ENCODE data around the gene KCNAB1.
"Not testable (repeated sequence)": the region's sequence is repeated elsewhere in the genome, so short reads cannot be mapped to it uniquely, and the experiment has no call there.

KCNAB1 gene

GRCh38 chr3:156216852-156217251 is 96.5 kb downstream of the KCNAB1 start:
- TF ChIP-seq CTCF (IDR thresholded peaks at IDR 0.05): no peak
- Histone ChIP-seq H3K36me3 (no peaks in the 10 kb centered on the region), H3K27me3 (no peaks in the 10 kb centered on the region), H3K27ac (no peak overlapping the region), H3K4me1 (ENCODE audit: control insufficient read depth in 1 of 2, insufficient read depth in 1 of 2, low read depth in 1 of 2, low read length in 1 of 2) (peaks cover 1 to 3% of the 10 kb centered on the region in 2 experiments), H3K9me3 (no peaks in the 10 kb centered on the region), H3K4me3 (ENCODE audit: low read depth in 1 of 2, low read length in 1 of 2) (no peak overlapping the region)

DNA sequence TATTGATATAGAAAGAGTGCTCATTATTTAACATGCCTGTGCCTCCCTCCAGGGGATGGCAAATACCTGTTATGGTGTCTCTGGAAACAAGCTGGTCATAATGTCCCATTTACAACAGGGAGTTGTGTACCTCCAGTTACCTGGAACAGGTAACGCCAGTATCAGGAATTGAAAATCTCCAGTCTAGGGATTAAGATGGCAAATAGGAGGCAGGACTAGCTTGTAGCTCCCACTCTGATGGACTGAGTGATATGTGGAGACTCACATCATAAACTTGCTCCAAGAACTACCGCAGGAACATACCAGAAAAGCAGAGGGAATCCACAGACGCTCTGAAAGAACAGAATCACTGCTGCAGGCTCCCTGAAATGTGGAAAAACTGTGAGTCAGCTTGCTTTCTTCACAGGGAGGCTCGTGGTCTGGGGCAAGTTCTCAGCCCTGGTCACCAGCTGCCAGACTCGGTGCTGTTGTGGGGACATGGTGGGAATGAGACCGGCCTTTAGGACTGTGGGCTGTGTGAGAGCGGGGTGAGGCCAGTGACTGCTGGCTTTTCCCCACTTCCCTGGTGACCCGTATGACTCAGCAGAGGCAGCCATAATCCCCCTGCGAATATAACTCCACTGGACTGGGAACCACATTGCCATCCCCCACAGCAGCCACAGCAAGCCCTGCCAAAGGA is 97.4 kb downstream of the KCNAB1 start:
- Histone ChIP-seq H3K27ac (no peak overlapping the region), H3K36me3 (no peaks in the 10 kb centered on the region), H3K9me3 (no peaks in the 10 kb centered on the region), H3K27me3 (no peaks in the 10 kb centered on the region), H3K4me3 (ENCODE audit: low read depth in 1 of 2, low read length in 1 of 2) (no peak overlapping the region), H3K4me1 (ENCODE audit: control insufficient read depth in 1 of 2, insufficient read depth in 1 of 2, low read depth in 1 of 2, low read length in 1 of 2) (no peaks in the 10 kb centered on the region)
- TF ChIP-seq CTCF (IDR thresholded peaks at IDR 0.05): no peak

DNA sequence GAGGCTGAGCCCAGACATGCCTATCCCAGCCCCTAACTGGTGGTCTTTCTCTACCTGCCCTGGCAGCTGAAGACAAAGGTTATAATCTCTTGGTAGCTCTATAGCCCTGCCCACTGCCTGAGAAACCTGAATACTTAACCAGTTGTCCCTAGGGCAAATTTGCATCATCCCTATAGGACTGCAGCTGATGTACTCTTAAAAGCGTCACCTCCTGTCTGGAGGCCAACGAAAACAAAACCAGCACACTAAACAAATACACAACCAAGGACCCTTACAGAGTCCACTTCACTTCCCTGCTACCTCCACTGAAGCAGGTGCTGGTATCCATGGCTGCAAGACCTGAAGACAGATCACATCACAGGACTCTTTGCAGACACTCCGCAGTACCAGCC is 98.0 kb downstream of the KCNAB1 start:
- H3K4me3 ChIP-seq (ENCODE audit: low read depth in 1 of 2, low read length in 1 of 2): no peak overlapping the region
- no peaks in the 10 kb centered on the region for H3K27me3 ChIP-seq
- H3K4me1 ChIP-seq (ENCODE audit: control insufficient read depth in 1 of 2, insufficient read depth in 1 of 2, low read depth in 1 of 2, low read length in 1 of 2): no peaks in the 10 kb centered on the region
- H3K9me3 ChIP-seq: no peaks in the 10 kb centered on the region
- no peak overlapping the region for H3K27ac ChIP-seq
- H3K36me3 ChIP-seq: no peaks in the 10 kb centered on the region
- TF ChIP-seq CTCF (IDR thresholded peaks at IDR 0.05): no peak

GRCh38 chr3:156222381-156222780 is 102.0 kb downstream of the KCNAB1 start:
- H3K27me3 ChIP-seq; H3K9me3 ChIP-seq; H3K4me3 ChIP-seq (ENCODE audit: low read depth in 1 of 2, low read length in 1 of 2); H3K36me3 ChIP-seq; H3K4me1 ChIP-seq (ENCODE audit: control insufficient read depth in 1 of 2, insufficient read depth in 1 of 2, low read depth in 1 of 2, low read length in 1 of 2); H3K27ac ChIP-seq: not testable (repeated sequence)

DNA sequence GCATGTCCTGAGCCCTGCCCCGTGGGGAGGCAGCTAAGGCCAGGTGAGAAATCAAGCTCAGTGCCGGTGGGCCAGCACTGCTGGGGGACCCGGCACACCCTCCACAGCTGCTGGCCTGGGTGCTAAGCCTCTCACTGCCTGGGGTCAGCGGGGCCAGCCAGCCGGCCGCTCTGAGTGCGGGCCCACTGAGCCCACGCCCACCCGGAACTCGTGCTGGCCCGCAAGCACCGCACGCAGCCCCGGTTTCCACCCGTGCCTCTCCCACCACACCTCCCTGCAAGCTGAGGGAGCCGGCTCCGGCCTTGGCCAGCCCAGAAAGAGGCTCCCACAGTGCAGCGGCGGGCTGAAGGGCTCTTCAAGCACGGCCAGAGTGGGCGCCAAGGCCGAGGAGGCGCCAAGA is 103.7 kb downstream of the KCNAB1 start:
- H3K9me3 ChIP-seq; H3K4me3 ChIP-seq (ENCODE audit: low read depth in 1 of 2, low read length in 1 of 2); H3K27me3 ChIP-seq; H3K36me3 ChIP-seq; H3K4me1 ChIP-seq (ENCODE audit: control insufficient read depth in 1 of 2, insufficient read depth in 1 of 2, low read depth in 1 of 2, low read length in 1 of 2); H3K27ac ChIP-seq: not testable (repeated sequence)

GRCh38 chr3:156226676-156227420 is 106.5 kb downstream of the KCNAB1 start:
- no peaks in the 10 kb centered on the region for H3K36me3 ChIP-seq
- no peak overlapping the region for H3K4me3 ChIP-seq (ENCODE audit: low read depth in 1 of 2, low read length in 1 of 2)
- H3K4me1 ChIP-seq (ENCODE audit: control insufficient read depth in 1 of 2, insufficient read depth in 1 of 2, low read depth in 1 of 2, low read length in 1 of 2): no peaks in the 10 kb centered on the region
- no peaks in the 10 kb centered on the region for H3K27me3 ChIP-seq
- no peak overlapping the region for H3K27ac ChIP-seq
- TF ChIP-seq CTCF (IDR thresholded peaks at IDR 0.05): no peak
- H3K9me3 ChIP-seq: no peaks in the 10 kb centered on the region

Measured in neutrophil (primary cell).